Endothelial cell of umbilical vein (primary cell): ENCODE data around the gene ZC3H12A. TPM values are rescaled to one million over a fixed set of nuclear protein-coding genes. Genes with fewer than 3 reads are reported as not detected.

Source experiments
- BruUV-seq: library from RNA; stranded (reverse); fragments of 400-500 nt; replicated peaks from 2 replicates; lab custom pipeline; 2021; lab: Mats Ljungman, UMichigan
- CTCF ChIA-PET: fragments of 300-600, 350-600 bp; sonication (Branson Sonifier 250); formaldehyde crosslinking; loops from one replicate; lab custom pipeline; 2021; ENCODE audit warnings: antibody characterized with exemption, inconsistent platforms; lab: Charles Lee
- POLR2A ChIA-PET: fragments of 300-600, 350-600 bp; sonication (Branson Sonifier 250); formaldehyde crosslinking; loops from one replicate; lab custom pipeline; 2021; ENCODE audit warnings: antibody characterized with exemption, inconsistent platforms; lab: Charles Lee
- DNase-seq: peaks from one replicate; pipeline ENCODE4 v3.0.0-alpha.2; 2011; ENCODE audit warnings: low read depth, low spot score
- FAIRE-seq: peaks from 2 replicates; lab custom pipeline; 2011; peaks lifted over from hg19 to GRCh38; lab: Jason Lieb, UNC
- H2AFZ ChIP-seq: 2 replicates; pipeline ENCODE4 v1.6.0; 2012; ENCODE audit warnings: low read depth, low read length, control low read depth, inconsistent platforms
- H3K27ac ChIP-seq: 2 replicates; pipeline ENCODE4 v1.5.1; 2011; ENCODE audit warnings: low read depth, mild to moderate bottlenecking, control low read depth, low read length, moderate library complexity; ENCODE audit not compliant: insufficient read depth
- H3K27me3 ChIP-seq, 2 experiments: 2 replicates each; pipeline versions ENCODE4 v1.6.0 to v1.6.1; 2011; ENCODE audit warnings: low read length in 2 of 2, mixed read lengths in 1 of 2; ENCODE audit not compliant: control insufficient read depth in 2 of 2, insufficient read depth in 2 of 2
- H3K36me3 ChIP-seq, 2 experiments: 2 replicates in 1 of 2; 3 replicates in 1 of 2; pipeline ENCODE4 v1.5.1; 2011; ENCODE audit warnings: low read length in 2 of 2, mild to moderate bottlenecking in 1 of 2, moderate library complexity in 1 of 2; ENCODE audit not compliant: control insufficient read depth in 2 of 2, insufficient read depth in 2 of 2; ENCODE audit errors: extremely low read depth in 1 of 2
- H3K4me1 ChIP-seq: 3 replicates; pipeline ENCODE4 v1.5.1; 2011; ENCODE audit warnings: mild to moderate bottlenecking, low read length; ENCODE audit not compliant: control insufficient read depth, insufficient read depth; ENCODE audit errors: extremely low read depth
- H3K4me2 ChIP-seq: 2 replicates; pipeline ENCODE4 v1.6.1; 2011; ENCODE audit warnings: low read length, control low read depth, mixed read lengths; ENCODE audit not compliant: insufficient read depth
- H3K4me3 ChIP-seq, 3 experiments: fragments of 200-600 bp in 1 of 3; sonication (generic), shearing (Covaris generic) in 1 of 3; replicated peaks in 1 of 3; 2 replicates each; pipeline ENCODE4 v1.5.1; 2011 to 2016; ENCODE audit warnings: control low read depth in 3 of 3, low read length in 3 of 3, mild to moderate bottlenecking in 2 of 3, inconsistent platforms in 1 of 3, low read depth in 1 of 3, moderate library complexity in 1 of 3; ENCODE audit not compliant: insufficient read depth in 1 of 3
- H3K79me2 ChIP-seq: 2 replicates; pipeline ENCODE4 v1.6.0; 2012; ENCODE audit warnings: low read length, inconsistent platforms; ENCODE audit not compliant: control insufficient read depth, insufficient read depth
- H3K9ac ChIP-seq: replicated peaks from 2 replicates; pipeline ENCODE3; 2011; ENCODE audit warnings: low read length, control low read depth; ENCODE audit not compliant: insufficient read depth; ENCODE audit errors: extremely low read depth
- H3K9me1 ChIP-seq: replicated peaks from 3 replicates; pipeline ENCODE4 v1.6.0; 2011; ENCODE audit warnings: mild to moderate bottlenecking, low read length; ENCODE audit not compliant: control insufficient read depth, insufficient read depth; ENCODE audit errors: extremely low read depth
- H3K9me3 ChIP-seq: replicated peaks from 2 replicates; pipeline ENCODE4 v1.5.1; 2012; ENCODE audit warnings: low read length, inconsistent platforms; ENCODE audit not compliant: control insufficient read depth, insufficient read depth
- H4K20me1 ChIP-seq: replicated peaks from 2 replicates; pipeline ENCODE3; 2011; ENCODE audit warnings: mild to moderate bottlenecking, low read length; ENCODE audit not compliant: control insufficient read depth, insufficient read depth; ENCODE audit errors: extremely low read depth
- CTCF ChIP-seq, 2 donors: IDR thresholded peaks; 1 replicate in 1 of 2; 2 replicates in 1 of 2; pipeline ENCODE4 v1.5.1; 2011; ENCODE audit warnings: low read length in 2 of 2, mild to moderate bottlenecking in 2 of 2, moderate library complexity in 2 of 2, control low read depth in 1 of 2, inconsistent platforms in 1 of 2, low read depth in 1 of 2; ENCODE audit not compliant: insufficient read depth in 1 of 2; ENCODE audit errors: extremely low read depth in 1 of 2
- EZH2 ChIP-seq: IDR thresholded peaks from 2 replicates; pipeline ENCODE4 v1.6.1; 2012; ENCODE audit warnings: borderline replicate concordance, low read depth, mild to moderate bottlenecking, moderate library complexity, low read length, inconsistent platforms; ENCODE audit not compliant: severe bottlenecking
- FOS ChIP-seq: IDR thresholded peaks from 2 replicates; pipeline ENCODE4 v1.6.1; 2011; ENCODE audit warnings: mild to moderate bottlenecking, low read length, moderate library complexity, borderline replicate concordance; ENCODE audit not compliant: insufficient read depth
- GATA2 ChIP-seq: IDR thresholded peaks from 2 replicates; pipeline ENCODE4 v1.7.0; 2011; ENCODE audit warnings: low read depth, mild to moderate bottlenecking, moderate library complexity, mixed read lengths, low read length; ENCODE audit not compliant: insufficient read length, insufficient read depth
- JUN ChIP-seq: IDR thresholded peaks from 2 replicates; pipeline ENCODE4 v1.6.1; 2011; ENCODE audit warnings: borderline replicate concordance, low read depth; ENCODE audit not compliant: insufficient read length, insufficient read depth
- MYC ChIP-seq: IDR thresholded peaks from one replicate; pipeline ENCODE4 v1.6.1; 2011; ENCODE audit warnings: mild to moderate bottlenecking, low read depth, low read length
- POLR2A ChIP-seq: IDR thresholded peaks from 2 replicates; pipeline ENCODE4 v1.6.1; 2012; ENCODE audit warnings: low read depth, mild to moderate bottlenecking, control low read depth, low read length
- POLR2AphosphoS5 ChIP-seq: IDR thresholded peaks from 2 replicates; pipeline ENCODE4 v1.6.1; 2012; ENCODE audit warnings: low read depth, mild to moderate bottlenecking, control low read depth, low read length, moderate library complexity; ENCODE audit not compliant: insufficient read depth
- dilution Hi-C: fragments of 300-500 bp; cut with MboI; formaldehyde crosslinking; loops from one replicate; pipeline ENCODE4 v1.15.0; 2019; ENCODE audit warnings: low sequenced_read_pairs; ENCODE audit not compliant: extremely low pct_ligation_motif_present
- intact Hi-C: fragments of 100-400 bp; cut with micrococcal nuclease; formaldehyde crosslinking; loops from one replicate; pipeline ENCODE4 v1.10.0; 2022
- polyA plus RNA-seq, 4 experiments: library from polyadenylated mRNA; depleted of rRNA in 3 of 4; stranded (reverse) in 3 of 4; unstranded in 1 of 4; fragments of >200 nt; gene quantifications; 2 replicates each; pipeline versions ENCODE4 v1.2.1 to v1.2.3, GENCODE V29; 2011 to 2012; ENCODE audit warnings: missing spikeins in 1 of 4
- total RNA-seq: library from RNA; stranded (reverse); gene quantifications from 2 replicates; pipeline ENCODE4 v1.2.3, GENCODE V29; 2021
- TF ChIP-seq, protein P1 (sequence below): IDR thresholded peaks from 2 replicates; pipeline ENCODE4 v1.6.1; 2011; ENCODE audit not compliant: insufficient read depth, insufficient read length

The ZC3H12A gene
- total and polyA plus RNA-seq, 2 donors (not counting 3 experiments of a cell fraction or from before 2014, with no cell fraction given): 6.3 to 9.4 TPM

GRCh38 chr1:37481289-37482003 is 7.1 kb downstream of the ZC3H12A start:
- no TSS peak for BruUV-seq
- Histone ChIP-seq H3K79me2 (peaks cover 41% of the 10 kb centered on the region), H3K4me3 (no peak overlapping the region), H3K27me3 (no peaks in the 10 kb centered on the region), H4K20me1 (no peaks in the 10 kb centered on the region), H3K36me3 (peaks cover 13 to 36% of the 10 kb centered on the region in 2 experiments), H3K4me1 (peaks cover 38% of the 10 kb centered on the region), H3K9me1 (no peaks in the 10 kb centered on the region), H3K9me3 (no peaks in the 10 kb centered on the region), H3K9ac (no peak overlapping the region), H2AFZ (no peak overlapping the region), H3K4me2 (no peak overlapping the region), H3K27ac (no peak overlapping the region)
- no peak for TF ChIP-seq POLR2A
- TF ChIP-seq GATA2: no peak
- TF ChIP-seq JUN: no peak
- no peak for TF ChIP-seq FOS
- no peak for TF ChIP-seq POLR2AphosphoS5
- TF ChIP-seq, protein P1, sequence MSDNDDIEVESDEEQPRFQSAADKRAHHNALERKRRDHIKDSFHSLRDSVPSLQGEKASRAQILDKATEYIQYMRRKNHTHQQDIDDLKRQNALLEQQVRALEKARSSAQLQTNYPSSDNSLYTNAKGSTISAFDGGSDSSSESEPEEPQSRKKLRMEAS: no peak
- TF ChIP-seq MYC: no peak
- TF ChIP-seq EZH2: no peak
- TF ChIP-seq CTCF (IDR thresholded peaks at IDR 0.05; ENCODE audit: extremely low read depth in 1 of 2, insufficient read depth in 1 of 2, low read depth in 1 of 2, low read length in 2 of 2): no peak
- CTCF ChIA-PET: no interaction called here
- dilution Hi-C loops: no loop called here
- POLR2A ChIA-PET: no interaction called here
- FAIRE-seq (no peak), DNase-seq (no peak)
- intact Hi-C loops: no loop called here
